ENCODE results near the gene ASXL2. TPM values are rescaled to one million over a fixed set of nuclear protein-coding genes. Genes with fewer than 3 reads are reported as not detected.

ASXL2 gene
- total and polyA plus RNA-seq, 9 donors = 8.0 to 14.9 (median 12.1) TPM

Other genes starting within 250 kb of the ASXL2 start
- 3.7 TPM for gene DTNB, start 204.9 kb downstream of the ASXL2 start, total RNA-seq
- gene DTNB, start 204.9 kb downstream of the ASXL2 start, polyA plus RNA-seq (ENCODE audit: insufficient read depth in 1 of 8, insufficient read length in 8 of 8, low replicate concordance in 1 of 8) = 1 to 10 TPM; 4.5 to 6.7 (median 5.5) TPM
- 3.5 TPM for gene KIF3C, start 104.0 kb upstream of the ASXL2 start, total RNA-seq
- gene KIF3C, start 104.0 kb upstream of the ASXL2 start, polyA plus RNA-seq (ENCODE audit: insufficient read depth in 1 of 8, insufficient read length in 8 of 8, low replicate concordance in 1 of 8) = 10 to 100 TPM in 2 of 8 donors, 1 to 10 TPM in 6; 6.2 to 16.4 (median 9.1) TPM
- 50.5 TPM for gene RAB10, start 155.6 kb upstream of the ASXL2 start, total RNA-seq
- 100 to 1,000 TPM in 4 of 8 donors, 10 to 100 TPM in 4; 69.6 to 107 (median 98.8) TPM for gene RAB10, start 155.6 kb upstream of the ASXL2 start, polyA plus RNA-seq (ENCODE audit: insufficient read depth in 1 of 8, insufficient read length in 8 of 8, low replicate concordance in 1 of 8)

All from muscle of leg (tissue), 9 donors.